ENCODE data around the gene TIMP2.

GRCh38 chr17:78890498-78890897 lies 34.7 kb downstream of the TIMP2 start:
- TF ChIP-seq CTCF (conservative IDR thresholded peaks at IDR 0.05) (no peak), ZFX (IDR thresholded peaks at IDR 0.05) (no peak)

Data from C4-2B (cell line).